Prostate gland (tissue), 2 donors: ENCODE results near the gene RORC. TPM values are rescaled to one million over a fixed set of nuclear protein-coding genes. Genes with fewer than 3 reads are reported as not detected.

Experiments used
- DNase-seq: peaks from one replicate; pipeline ENCODE4 v3.0.0-alpha.2; 2019; ENCODE audit warnings: low spot score
- H3K27ac ChIP-seq, 2 donors: fragments of 200-600 bp; sonication (generic); 2 replicates each; pipeline ENCODE4 v1.5.1; 2017 to 2019
- H3K27me3 ChIP-seq: fragments of 200-600 bp; sonication (generic); replicated peaks from 2 replicates; pipeline ENCODE4 v1.5.1; 2019; ENCODE audit not compliant: insufficient read depth
- H3K36me3 ChIP-seq, 2 donors: fragments of 200-600 bp; sonication (generic); 1 replicate in 1 of 2; 2 replicates in 1 of 2; pipeline versions ENCODE4 v1.5.1 to v1.8.1; 2017 to 2019
- H3K4me1 ChIP-seq: fragments of 200-600 bp; sonication (generic); replicated peaks from 2 replicates; pipeline ENCODE4 v1.5.1; 2019
- H3K4me3 ChIP-seq, 2 donors: fragments of 200-600 bp; sonication (generic); 2 replicates each; pipeline ENCODE4 v1.5.1; 2017 to 2019
- H3K9me3 ChIP-seq: fragments of 200-600 bp; sonication (generic); 2 replicates; pipeline ENCODE4 v1.5.1; 2017
- POLR2A ChIP-seq: fragments of 450-650 bp; IDR thresholded peaks from one replicate; pipeline ENCODE4 v1.6.1; 2016; ENCODE audit warnings: antibody characterized with exemption, mild to moderate bottlenecking
- POLR2AphosphoS5 ChIP-seq: sonication (generic); formaldehyde crosslinking; IDR thresholded peaks from one replicate; pipeline ENCODE4 v1.6.1; 2017; ENCODE audit warnings: antibody characterized with exemption
- WGBS: methylation state at CpG from one replicate; pipeline ENCODE4 v1.1.5; 2018; 5-methylcytosine and 5-hydroxymethylcytosine counted together
- intact Hi-C: fragments of 100-400 bp; cut with DNase I; formaldehyde crosslinking; loops from one replicate; pipeline ENCODE4 v1.14.2; 2022
- total RNA-seq, 2 donors: library from RNA; depleted of rRNA; stranded (reverse); fragments of >200 nt; gene quantifications; one replicate each; pipeline ENCODE4 v1.1.0, GENCODE V29; 2016
- TF ChIP-seq, protein P1 (sequence below), 4 experiments: fragments of 200-600 bp in 2 of 4; fragments of 450-650 bp in 2 of 4; sonication (generic) in 2 of 4; IDR thresholded peaks; 1 replicate in 3 of 4; 2 replicates in 1 of 4; pipeline ENCODE4 v1.5.1; 2016 to 2019; ENCODE audit warnings: antibody characterized with exemption in 4 of 4, mild to moderate bottlenecking in 2 of 4, moderate library complexity in 2 of 4

The RORC gene
- total RNA-seq, 2 donors from 2014 or later: 51.8 to 73.2 TPM

GRCh38 chr1:151853411-151853943 lies 21.9 kb upstream of the RORC start, which contains the start of gene THEM5:
Gene THEM5, minus strand, starts transcription at chr1:151853712. Its CDS starts 147 bp downstream, at chr1:151853565.
- intact Hi-C loops: no loop called here
- no peaks in the 10 kb centered on the region for H3K36me3 ChIP-seq
- H3K27me3 ChIP-seq: no peaks in the 10 kb centered on the region
- no peaks in the 10 kb centered on the region for H3K4me1 ChIP-seq
- H3K9me3 ChIP-seq: no peaks in the 10 kb centered on the region
- no peak for DNase-seq
- 81% methylated on average over 4 of the region's 5 CpGs for WGBS
- no peak within 1 kb of the TSS for H3K4me3 ChIP-seq
- TF ChIP-seq, protein P1, sequence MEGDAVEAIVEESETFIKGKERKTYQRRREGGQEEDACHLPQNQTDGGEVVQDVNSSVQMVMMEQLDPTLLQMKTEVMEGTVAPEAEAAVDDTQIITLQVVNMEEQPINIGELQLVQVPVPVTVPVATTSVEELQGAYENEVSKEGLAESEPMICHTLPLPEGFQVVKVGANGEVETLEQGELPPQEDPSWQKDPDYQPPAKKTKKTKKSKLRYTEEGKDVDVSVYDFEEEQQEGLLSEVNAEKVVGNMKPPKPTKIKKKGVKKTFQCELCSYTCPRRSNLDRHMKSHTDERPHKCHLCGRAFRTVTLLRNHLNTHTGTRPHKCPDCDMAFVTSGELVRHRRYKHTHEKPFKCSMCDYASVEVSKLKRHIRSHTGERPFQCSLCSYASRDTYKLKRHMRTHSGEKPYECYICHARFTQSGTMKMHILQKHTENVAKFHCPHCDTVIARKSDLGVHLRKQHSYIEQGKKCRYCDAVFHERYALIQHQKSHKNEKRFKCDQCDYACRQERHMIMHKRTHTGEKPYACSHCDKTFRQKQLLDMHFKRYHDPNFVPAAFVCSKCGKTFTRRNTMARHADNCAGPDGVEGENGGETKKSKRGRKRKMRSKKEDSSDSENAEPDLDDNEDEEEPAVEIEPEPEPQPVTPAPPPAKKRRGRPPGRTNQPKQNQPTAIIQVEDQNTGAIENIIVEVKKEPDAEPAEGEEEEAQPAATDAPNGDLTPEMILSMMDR (IDR thresholded peaks at IDR 0.05): no peak
- no peak for TF ChIP-seq POLR2A
- no peak for TF ChIP-seq POLR2AphosphoS5
- no peak within 1 kb of the TSS for H3K27ac ChIP-seq

- 88% methylated on average over 4 of the region's 4 CpGs for WGBS
- intact Hi-C loops: no loop called here
- DNase-seq: no peak
- Histone ChIP-seq H3K27ac (no peak overlapping the region), H3K27me3 (no peaks in the 10 kb centered on the region), H3K4me1 (no peaks in the 10 kb centered on the region), H3K9me3 (no peaks in the 10 kb centered on the region), H3K36me3 (no peaks in the 10 kb centered on the region), H3K4me3 (no peak overlapping the region)
- no peak for TF ChIP-seq POLR2A
- no peak for TF ChIP-seq POLR2AphosphoS5
- TF ChIP-seq, protein P1 (IDR thresholded peaks at IDR 0.05): no peak
These were observed 21.1 kb upstream of the RORC start for GRCh38 chr1:151852733-151853132.

DNA sequence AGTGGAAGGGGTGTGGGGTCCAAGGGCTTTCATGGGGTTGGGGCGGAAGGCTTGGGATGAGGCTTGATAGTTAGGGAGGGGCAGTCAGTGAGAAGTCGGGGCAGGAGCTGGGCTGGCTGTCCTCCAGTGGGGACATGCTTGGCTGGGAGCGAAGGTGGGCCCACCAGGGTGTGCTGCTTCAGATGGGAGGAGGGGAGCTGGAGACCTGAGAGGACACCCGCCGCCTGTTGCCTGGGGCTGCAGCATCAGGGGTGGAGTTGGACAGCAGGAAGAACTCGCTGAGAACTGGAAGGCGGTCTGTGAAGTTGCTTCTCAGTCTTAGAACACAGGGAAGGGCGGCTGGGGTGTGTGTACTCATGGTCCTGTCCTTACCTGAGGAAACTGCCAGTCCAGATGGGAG lies 20.3 kb upstream of the RORC start:
- no peaks in the 10 kb centered on the region for H3K36me3 ChIP-seq
- H3K4me3 ChIP-seq: no peak overlapping the region
- DNase-seq: no peak
- intact Hi-C loops: no loop called here
- TF ChIP-seq POLR2A (no peak), POLR2AphosphoS5 (no peak)
- TF ChIP-seq, protein P1 (IDR thresholded peaks at IDR 0.05): no peak
- H3K27me3 ChIP-seq: no peaks in the 10 kb centered on the region
- whole genome bisulfite sequencing: 43% methylated on average over 8 of the region's 8 CpGs
- no peak overlapping the region for H3K27ac ChIP-seq
- no peaks in the 10 kb centered on the region for H3K9me3 ChIP-seq
- H3K4me1 ChIP-seq: no peaks in the 10 kb centered on the region

DNA sequence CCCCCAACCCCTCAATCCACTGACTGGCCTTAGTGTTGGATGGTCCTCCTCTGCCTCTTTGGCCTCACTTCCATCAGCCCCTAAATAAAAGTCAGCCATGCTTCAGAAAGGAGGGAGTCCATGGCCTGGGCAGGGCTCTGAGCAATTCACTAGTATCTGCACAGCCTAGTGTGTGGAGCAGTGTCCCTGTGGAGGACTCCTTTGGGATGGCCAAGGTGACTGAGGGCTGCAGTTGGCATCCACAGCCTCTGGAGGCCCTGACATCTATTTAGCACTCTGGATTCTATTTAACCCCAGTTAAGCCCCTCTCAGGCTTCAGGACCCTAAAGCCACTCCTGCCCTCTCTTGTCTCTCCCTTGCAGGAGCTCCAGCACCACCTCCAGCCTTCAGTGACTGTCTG lies 18.3 kb upstream of the RORC start:
- no peak overlapping the region for H3K27ac ChIP-seq
- no peak for DNase-seq
- H3K4me1 ChIP-seq: no peaks in the 10 kb centered on the region
- no peak overlapping the region for H3K4me3 ChIP-seq
- no peaks in the 10 kb centered on the region for H3K27me3 ChIP-seq
- no peaks in the 10 kb centered on the region for H3K36me3 ChIP-seq
- intact Hi-C loops: no loop called here
- TF ChIP-seq, protein P1 (IDR thresholded peaks at IDR 0.05): no peak
- TF ChIP-seq POLR2AphosphoS5 (no peak), POLR2A (no peak)
- no peaks in the 10 kb centered on the region for H3K9me3 ChIP-seq

GRCh38 chr1:151849126-151849525 lies 17.5 kb upstream of the RORC start:
- no peaks in the 10 kb centered on the region for H3K4me1 ChIP-seq
- WGBS: 51% methylated on average over 3 of the region's 3 CpGs
- H3K36me3 ChIP-seq: no peaks in the 10 kb centered on the region
- no peak overlapping the region for H3K4me3 ChIP-seq
- no peak for DNase-seq
- intact Hi-C loops: no loop called here
- H3K27me3 ChIP-seq: no peaks in the 10 kb centered on the region
- no peaks in the 10 kb centered on the region for H3K9me3 ChIP-seq
- TF ChIP-seq, protein P1 (IDR thresholded peaks at IDR 0.05): no peak
- no peak for TF ChIP-seq POLR2A
- no peak for TF ChIP-seq POLR2AphosphoS5
- H3K27ac ChIP-seq: no peak overlapping the region
